Esophagus muscularis mucosa (tissue), 4 donors: ENCODE results near the gene LHFPL2. TPM values are rescaled to one million over a fixed set of nuclear protein-coding genes. Genes with fewer than 3 reads are reported as not detected.

Experiments
- DNase-seq: peaks from one replicate; pipeline ENCODE4 v3.0.0-alpha.2; 2017; ENCODE audit errors: extremely low spot score
- H3K27ac ChIP-seq, 4 donors: fragments of 200-600 bp; sonication (generic); replicated peaks in 1 of 4; 1 replicate in 3 of 4; 2 replicates in 1 of 4; pipeline ENCODE4 v1.5.1; 2016 to 2019; ENCODE audit warnings: mild to moderate bottlenecking in 1 of 4
- H3K27me3 ChIP-seq, 4 donors: fragments of 200-600 bp; sonication (generic); one replicate each; pipeline versions ENCODE4 v1.5.1 to v1.6.0; 2016 to 2019
- H3K36me3 ChIP-seq, 4 donors: fragments of 200-600 bp; sonication (generic); one replicate each; pipeline ENCODE4 v1.5.1; 2016 to 2019
- H3K4me1 ChIP-seq, 4 donors: fragments of 200-600 bp; sonication (generic); one replicate each; pipeline ENCODE4 v1.5.1; 2016 to 2019
- H3K4me3 ChIP-seq, 4 donors: fragments of 200-600 bp; sonication (generic); 1 replicate in 2 of 4; 2 replicates in 2 of 4; pipeline ENCODE4 v1.5.1; 2016 to 2019; ENCODE audit warnings: mild to moderate bottlenecking in 4 of 4, moderate library complexity in 1 of 4
- H3K9me3 ChIP-seq, 4 donors: fragments of 200-600 bp; sonication (generic); 1 replicate in 3 of 4; 2 replicates in 1 of 4; pipeline ENCODE4 v1.5.1; 2016 to 2019
- CTCF ChIP-seq, 3 experiments: fragments of 200-600 bp in 2 of 3; fragments of 450-650 bp in 1 of 3; sonication (generic) in 2 of 3; IDR thresholded peaks; one replicate each; pipeline ENCODE4 v1.5.1; 2017 to 2019; ENCODE audit warnings: antibody characterized with exemption in 3 of 3, mild to moderate bottlenecking in 2 of 3, moderate library complexity in 1 of 3
- EP300 ChIP-seq: sonication (generic); formaldehyde crosslinking; IDR thresholded peaks from one replicate; pipeline ENCODE4 v1.6.1; 2017; ENCODE audit warnings: antibody characterized with exemption
- POLR2A ChIP-seq: fragments of 450-650 bp; IDR thresholded peaks from one replicate; pipeline ENCODE4 v1.6.1; 2017; ENCODE audit warnings: antibody characterized with exemption, moderate library complexity, mild to moderate bottlenecking, low read depth
- POLR2AphosphoS5 ChIP-seq, 2 donors: sonication (generic); formaldehyde crosslinking; IDR thresholded peaks; one replicate each; pipeline ENCODE4 v1.6.1; 2017; ENCODE audit warnings: antibody characterized with exemption in 2 of 2
- WGBS: methylation state at CpG from one replicate; pipeline ENCODE4 v1.1.5; 2018; 5-methylcytosine and 5-hydroxymethylcytosine counted together
- intact Hi-C: fragments of 100-400 bp; cut with DNase I; formaldehyde crosslinking; loops from one replicate; pipeline ENCODE4 v1.15.1; 2023
- total RNA-seq, 4 donors: library from RNA; depleted of rRNA; stranded (reverse); fragments of >200 nt; gene quantifications; one replicate each; pipeline versions ENCODE4 v1.1.0 to v1.2.1, GENCODE V29; 2016

The LHFPL2 gene
- total RNA-seq, 4 donors from 2014 or later, result 24.1 to 40.9 (median 28.1) TPM

DNA sequence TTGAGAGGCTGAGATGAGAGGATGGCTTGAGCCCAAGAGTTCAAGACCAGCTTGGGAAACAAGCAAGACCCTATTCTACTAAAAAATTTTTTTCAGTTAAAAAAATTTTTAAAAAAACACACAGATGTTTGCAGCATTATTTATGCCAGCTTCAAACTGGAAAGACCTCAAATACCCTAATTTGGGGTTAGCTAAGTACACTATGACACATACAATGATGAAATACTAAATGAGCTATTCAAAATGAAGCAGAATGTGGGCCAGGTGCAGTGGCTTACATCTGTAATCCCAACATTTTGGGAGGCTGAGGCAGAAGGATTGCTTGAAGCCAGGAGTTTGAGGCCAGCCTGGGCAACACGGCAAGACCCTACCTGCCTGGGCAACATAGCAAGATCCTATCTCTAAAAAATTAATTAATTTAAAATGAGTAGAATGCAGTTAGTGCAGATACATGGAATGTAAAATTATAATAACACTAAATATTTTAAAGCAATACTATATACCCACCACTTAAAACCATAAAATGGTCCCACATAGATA, 44.9 kb downstream of the LHFPL2 start:
- no peaks in the 10 kb centered on the region for H3K36me3 ChIP-seq
- no peak overlapping the region for H3K4me3 ChIP-seq
- no peaks in the 10 kb centered on the region for H3K9me3 ChIP-seq
- TF ChIP-seq POLR2AphosphoS5 (IDR thresholded peaks at IDR 0.05) (no peak), POLR2A (no peak), CTCF (IDR thresholded peaks at IDR 0.05) (no peak), EP300 (no peak)
- H3K27ac ChIP-seq, result peak overlapping the region in 2 of 4 donors; percentile 32 to 59
- H3K27me3 ChIP-seq, result no peaks in the 10 kb centered on the region
- WGBS, result 88% methylated on average over 1 of the region's 1 CpG
- intact Hi-C loops, result no loop called here
- H3K4me1 ChIP-seq, result peaks cover 3 to 67% (median 61%) of the 10 kb centered on the region in 4 donors
- DNase-seq, result peak; percentile 42

DNA sequence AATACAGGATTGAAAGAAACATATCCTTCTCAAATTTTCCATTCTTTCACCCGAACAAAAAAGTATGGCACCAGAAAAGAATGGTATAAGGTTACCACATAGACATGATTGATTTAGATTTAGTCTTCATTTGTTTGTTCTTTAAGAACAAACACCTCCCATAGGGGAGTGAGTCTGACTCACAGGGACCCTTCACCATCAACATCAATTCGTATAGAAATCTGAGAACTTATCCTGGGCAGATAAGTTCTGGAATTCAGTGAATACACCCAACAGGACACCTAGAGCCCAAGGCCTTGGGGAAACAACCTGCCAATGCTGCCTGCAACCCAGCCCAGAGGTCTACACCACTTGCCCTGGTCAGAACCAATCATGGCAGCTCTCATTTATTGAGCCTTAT, 46.2 kb downstream of the LHFPL2 start:
- no peak overlapping the region for H3K4me3 ChIP-seq
- intact Hi-C loops, result no loop called here
- peak overlapping the region in 1 of 4 donors; percentile 28 for H3K27ac ChIP-seq
- H3K4me1 ChIP-seq, result peaks cover 3 to 63% (median 59%) of the 10 kb centered on the region in 4 donors
- H3K9me3 ChIP-seq, result no peaks in the 10 kb centered on the region
- H3K36me3 ChIP-seq, result no peaks in the 10 kb centered on the region
- TF ChIP-seq POLR2AphosphoS5 (IDR thresholded peaks at IDR 0.05), result no peak
- TF ChIP-seq POLR2A, result no peak
- TF ChIP-seq EP300, result no peak
- no peak for TF ChIP-seq CTCF (IDR thresholded peaks at IDR 0.05)
- no peaks in the 10 kb centered on the region for H3K27me3 ChIP-seq
- no peak for DNase-seq
- WGBS, result 85% methylated on average over 2 of the region's 2 CpGs

GRCh38 chr5:78601559-78602314, 46.8 kb downstream of the LHFPL2 start:
- intact Hi-C loops, result no loop called here
- 78% methylated on average over 3 of the region's 3 CpGs for WGBS
- Histone ChIP-seq H3K9me3 (no peaks in the 10 kb centered on the region), H3K36me3 (no peaks in the 10 kb centered on the region), H3K27ac (peak overlapping the region; percentile 41 to 72 (median 69)), H3K4me1 (peaks cover 3 to 67% (median 61%) of the 10 kb centered on the region in 4 donors), H3K4me3 (no peak overlapping the region), H3K27me3 (no peaks in the 10 kb centered on the region)
- no peak for DNase-seq
- TF ChIP-seq POLR2A (no peak), POLR2AphosphoS5 (IDR thresholded peaks at IDR 0.05) (no peak), EP300 (no peak), CTCF (IDR thresholded peaks at IDR 0.05) (no peak)

DNA sequence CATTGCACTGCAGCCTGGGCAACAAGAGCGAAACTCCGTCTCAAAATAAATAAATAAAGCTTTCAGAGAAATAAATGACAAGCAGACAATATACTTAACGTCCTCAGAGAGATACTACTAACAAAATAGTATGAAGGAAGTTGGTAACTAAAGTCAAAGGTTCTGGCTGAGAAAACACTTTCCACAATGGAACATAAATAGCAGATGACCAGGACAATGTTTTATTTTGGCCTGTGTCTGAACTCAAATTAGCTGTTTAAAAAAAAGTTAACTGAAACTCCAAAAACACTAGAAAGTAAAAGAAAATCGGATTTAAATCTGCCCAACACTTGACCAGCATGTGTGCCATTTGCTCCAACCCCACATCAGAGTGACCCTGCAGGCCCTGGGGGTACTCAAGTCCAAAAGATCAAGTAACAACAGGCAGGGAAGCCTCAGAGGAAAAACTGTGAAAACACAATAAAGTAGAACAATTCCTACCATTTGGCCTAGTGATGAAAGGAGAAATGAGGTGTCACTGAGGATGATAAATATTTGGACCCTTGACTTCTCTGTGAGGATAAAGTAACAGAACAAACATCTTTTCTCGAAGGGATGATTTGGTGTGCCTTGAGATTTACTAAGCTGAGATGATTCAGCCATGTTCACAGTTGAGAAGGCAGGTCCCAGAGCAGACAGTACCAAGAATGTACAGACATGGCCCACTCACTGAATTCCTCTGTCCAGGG, 47.7 kb downstream of the LHFPL2 start:
- Histone ChIP-seq H3K27ac (peak overlapping the region; percentile 41 to 72 (median 69)), H3K4me1 (peaks cover 3 to 67% (median 60%) of the 10 kb centered on the region in 4 donors), H3K27me3 (no peaks in the 10 kb centered on the region), H3K36me3 (no peaks in the 10 kb centered on the region), H3K4me3 (no peak overlapping the region), H3K9me3 (no peaks in the 10 kb centered on the region)
- 47% methylated on average over 5 of the region's 5 CpGs for WGBS
- no peak for DNase-seq
- no peak for TF ChIP-seq POLR2A
- no peak for TF ChIP-seq POLR2AphosphoS5 (IDR thresholded peaks at IDR 0.05)
- no peak for TF ChIP-seq EP300
- TF ChIP-seq CTCF (IDR thresholded peaks at IDR 0.05), result no peak
- intact Hi-C loops, result no loop called here
